Epithelial cell of esophagus (primary cell): Measurements from ENCODE around the gene SYNE3.

Source experiments
- DNase-seq: peaks from one replicate; pipeline ENCODE4 v3.0.0; 2010; ENCODE audit warnings: low read depth
- H3K4me3 ChIP-seq: 2 replicates; pipeline ENCODE4 v1.5.1; 2011; ENCODE audit warnings: mild to moderate bottlenecking, low read length, control low read depth
- CTCF ChIP-seq: IDR thresholded peaks from 2 replicates; pipeline ENCODE4 v1.5.1; 2011; ENCODE audit warnings: low read depth, mild to moderate bottlenecking, low read length, control low read depth, inconsistent platforms; ENCODE audit not compliant: insufficient read depth; ENCODE audit errors: missing control alignments

The SYNE3 gene

GRCh38 chr14:95479494-95479893 lies 37.0 kb downstream of the SYNE3 start:
- H3K4me3 ChIP-seq, result no peak overlapping the region
- no peak for DNase-seq

GRCh38 chr14:95478818-95479217 lies 37.6 kb downstream of the SYNE3 start:
- no peak for TF ChIP-seq CTCF
- no peak overlapping the region for H3K4me3 ChIP-seq
- DNase-seq, result no peak

More at GRCh38 chr14:95479494-95479893, 37.0 kb downstream of the SYNE3 start:
- TF ChIP-seq CTCF, result no peak

DNA sequence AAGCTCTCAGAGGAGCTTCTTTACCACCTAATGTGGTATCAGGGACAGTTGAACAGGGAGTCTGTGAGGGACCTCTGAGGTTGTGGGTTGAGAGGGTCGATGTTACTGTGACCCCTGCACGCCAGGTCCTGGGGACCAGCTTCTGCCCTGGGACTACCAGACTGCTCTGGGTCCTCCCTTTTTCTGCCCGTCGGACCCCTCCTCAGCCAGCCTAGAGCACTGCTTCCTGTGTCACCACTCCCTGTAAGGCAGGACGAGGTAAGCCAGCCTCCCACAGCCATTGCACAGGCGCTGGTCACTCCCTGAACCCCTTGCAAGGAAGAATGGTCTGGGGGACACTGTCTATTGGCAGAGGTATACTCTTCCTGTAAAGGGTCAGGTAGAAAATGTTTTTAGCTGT lies 38.1 kb downstream of the SYNE3 start:
- DNase-seq, result no peak
- no peak overlapping the region for H3K4me3 ChIP-seq
- TF ChIP-seq CTCF, result no peak

GRCh38 chr14:95477411-95478269 lies 38.8 kb downstream of the SYNE3 start:
- TF ChIP-seq CTCF, result no peak
- DNase-seq, result no peak

GRCh38 chr14:95476747-95477146 lies 39.7 kb downstream of the SYNE3 start:
- H3K4me3 ChIP-seq, result no peak overlapping the region
- no peak for DNase-seq
- TF ChIP-seq CTCF, result no peak

More at GRCh38 chr14:95477411-95478269, 38.8 kb downstream of the SYNE3 start:
- no peak overlapping the region for H3K4me3 ChIP-seq

DNA sequence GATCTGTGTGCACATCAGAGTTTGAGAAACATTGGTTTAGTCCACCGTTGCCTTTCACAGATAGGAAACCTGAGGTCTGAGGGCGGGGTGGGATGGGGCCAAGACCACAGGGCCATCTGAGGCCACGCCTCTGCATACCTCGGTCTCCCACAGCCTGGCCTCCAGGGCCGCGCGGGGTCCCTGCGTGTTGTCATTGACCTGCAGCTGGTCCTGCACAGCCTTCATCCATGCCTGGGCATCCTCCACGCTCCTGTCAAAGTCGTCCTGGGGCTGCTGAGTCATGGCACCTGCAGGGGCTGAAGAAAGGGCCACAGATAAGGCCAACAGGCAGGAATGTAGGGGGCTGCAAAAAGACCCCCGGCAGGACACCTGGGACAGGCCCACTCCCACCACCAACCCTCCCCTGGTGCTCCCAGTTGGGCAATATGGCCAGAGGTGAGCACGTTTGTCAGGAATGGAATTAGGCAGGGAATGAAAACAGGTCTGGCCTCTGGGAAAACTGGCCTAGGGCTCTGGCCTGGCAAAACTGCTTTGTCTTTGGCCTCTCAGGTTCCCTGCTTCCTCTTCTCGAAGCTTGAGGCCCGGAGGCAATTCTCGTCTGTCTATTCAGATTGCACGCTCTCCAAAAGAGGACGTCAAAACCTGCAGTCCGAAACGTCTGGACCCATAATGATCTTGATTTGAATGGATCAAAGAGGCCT lies 40.8 kb downstream of the SYNE3 start:
- no peak overlapping the region for H3K4me3 ChIP-seq
- TF ChIP-seq CTCF, result no peak
- no peak for DNase-seq

GRCh38 chr14:95474941-95475340 lies 41.5 kb downstream of the SYNE3 start:
- no peak for DNase-seq
- H3K4me3 ChIP-seq, result no peak overlapping the region
- no peak for TF ChIP-seq CTCF
